Left lung (tissue), 10 donors: ENCODE data around the gene SMC2. TPM values are rescaled to one million over a fixed set of nuclear protein-coding genes. Genes with fewer than 3 reads are reported as not detected.

Experiments used
- ATAC-seq: fragments of 200-7000 bp; cut with Tn5 transposase; one replicate; pipeline ENCODE4 v1.9.1; 2020; ENCODE audit warnings: moderate library complexity
- DNase-seq, 4 donors: peaks; one replicate each; pipeline ENCODE4 v3.0.0-alpha.2; 2013 to 2020
- H3K27ac ChIP-seq, 2 donors: fragments of 200-600 bp; sonication (generic) in 1 of 2; one replicate each; pipeline versions ENCODE4 v1.5.0 to v1.8.0; 2020 to 2021
- H3K27me3 ChIP-seq, 2 donors: fragments of 200-600 bp; sonication (generic) in 1 of 2; one replicate each; pipeline versions ENCODE4 v1.5.0 to v1.8.0; 2020 to 2021
- H3K36me3 ChIP-seq, 2 donors: fragments of 200-600 bp; sonication (generic) in 1 of 2; one replicate each; pipeline versions ENCODE4 v1.5.0 to v1.8.0; 2020 to 2021
- H3K4me1 ChIP-seq, 2 donors: fragments of 200-600 bp; one replicate each; pipeline ENCODE4 v1.8.0; 2021
- H3K4me3 ChIP-seq, 2 donors: fragments of 200-600 bp; sonication (generic) in 1 of 2; one replicate each; pipeline versions ENCODE4 v1.5.0 to v1.8.0; 2020 to 2021; ENCODE audit warnings: mild to moderate bottlenecking in 1 of 2
- H3K9me3 ChIP-seq, 2 donors: fragments of 200-600 bp; sonication (generic) in 1 of 2; one replicate each; pipeline versions ENCODE4 v1.5.0 to v1.8.0; 2020 to 2021
- intact Hi-C, 2 donors: fragments of 100-400 bp; cut with DNase I; formaldehyde crosslinking; loops; one replicate each; pipeline versions ENCODE4 v1.11.2 to v1.14.2; 2022
- polyA plus RNA-seq, 6 donors: library from polyadenylated mRNA; unstranded; fragments of 120-200 nt; gene quantifications; one replicate each; pipeline ENCODE4 v1.2.1, GENCODE V29; 2013; ENCODE audit not compliant: insufficient read length in 6 of 6
- total RNA-seq, 2 donors: library from RNA; stranded (reverse); fragmentation: NEBNext Ultra II Directional; extraction: Animal tissue kit (Norgen Biotek cat#: 25700); gene quantifications; one replicate each; pipeline ENCODE4 v1.2.1, GENCODE V29; 2021
- TF ChIP-seq, protein P1 (sequence below), 2 donors: fragments of 200-600 bp; sonication (generic) in 1 of 2; IDR thresholded peaks; one replicate each; pipeline versions ENCODE4 v1.5.0 to v1.8.0; 2021; ENCODE audit warnings: antibody characterized with exemption in 2 of 2
- donor health status: DM: no; HTN: yes; CAD: no.
- donor health status: DM: no; HTN: no; CAD: no.

SMC2 gene
- total and polyA plus RNA-seq, 8 donors = 14.9 to 49.4 (median 31.5) TPM

DNA sequence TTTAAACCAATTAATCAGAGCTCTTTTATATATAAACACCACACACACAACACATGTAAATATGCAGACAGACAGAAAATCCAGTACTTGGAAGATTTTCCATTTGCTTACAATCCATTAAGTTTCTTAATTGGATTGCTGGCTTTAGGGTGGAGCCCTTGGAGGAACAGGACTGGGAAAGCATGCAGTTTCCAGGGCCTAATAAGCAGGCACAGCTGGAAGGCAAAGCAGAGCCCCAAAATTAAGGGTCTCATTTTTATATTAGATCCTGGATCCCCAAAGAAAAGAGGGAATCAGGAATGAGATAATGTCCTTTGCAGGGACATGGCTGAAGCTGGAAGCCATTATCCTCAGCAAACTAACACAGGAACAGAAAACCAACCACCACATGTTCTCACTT is 13.1 kb upstream of the SMC2 start:
- Histone ChIP-seq H3K4me3 (no peak overlapping the region), H3K36me3 (no peaks in the 10 kb centered on the region), H3K27ac (no peak overlapping the region), H3K4me1 (peaks cover 0 to 3% of the 10 kb centered on the region in 2 donors), H3K27me3 (no peaks in the 10 kb centered on the region), H3K9me3 (peaks cover 0 to 28% of the 10 kb centered on the region in 2 donors)
- intact Hi-C loops = no loop called here
- no peak for DNase-seq
- no peak for ATAC-seq
- TF ChIP-seq, protein P1, sequence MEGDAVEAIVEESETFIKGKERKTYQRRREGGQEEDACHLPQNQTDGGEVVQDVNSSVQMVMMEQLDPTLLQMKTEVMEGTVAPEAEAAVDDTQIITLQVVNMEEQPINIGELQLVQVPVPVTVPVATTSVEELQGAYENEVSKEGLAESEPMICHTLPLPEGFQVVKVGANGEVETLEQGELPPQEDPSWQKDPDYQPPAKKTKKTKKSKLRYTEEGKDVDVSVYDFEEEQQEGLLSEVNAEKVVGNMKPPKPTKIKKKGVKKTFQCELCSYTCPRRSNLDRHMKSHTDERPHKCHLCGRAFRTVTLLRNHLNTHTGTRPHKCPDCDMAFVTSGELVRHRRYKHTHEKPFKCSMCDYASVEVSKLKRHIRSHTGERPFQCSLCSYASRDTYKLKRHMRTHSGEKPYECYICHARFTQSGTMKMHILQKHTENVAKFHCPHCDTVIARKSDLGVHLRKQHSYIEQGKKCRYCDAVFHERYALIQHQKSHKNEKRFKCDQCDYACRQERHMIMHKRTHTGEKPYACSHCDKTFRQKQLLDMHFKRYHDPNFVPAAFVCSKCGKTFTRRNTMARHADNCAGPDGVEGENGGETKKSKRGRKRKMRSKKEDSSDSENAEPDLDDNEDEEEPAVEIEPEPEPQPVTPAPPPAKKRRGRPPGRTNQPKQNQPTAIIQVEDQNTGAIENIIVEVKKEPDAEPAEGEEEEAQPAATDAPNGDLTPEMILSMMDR (IDR thresholded peaks at IDR 0.05) = no peak

DNA sequence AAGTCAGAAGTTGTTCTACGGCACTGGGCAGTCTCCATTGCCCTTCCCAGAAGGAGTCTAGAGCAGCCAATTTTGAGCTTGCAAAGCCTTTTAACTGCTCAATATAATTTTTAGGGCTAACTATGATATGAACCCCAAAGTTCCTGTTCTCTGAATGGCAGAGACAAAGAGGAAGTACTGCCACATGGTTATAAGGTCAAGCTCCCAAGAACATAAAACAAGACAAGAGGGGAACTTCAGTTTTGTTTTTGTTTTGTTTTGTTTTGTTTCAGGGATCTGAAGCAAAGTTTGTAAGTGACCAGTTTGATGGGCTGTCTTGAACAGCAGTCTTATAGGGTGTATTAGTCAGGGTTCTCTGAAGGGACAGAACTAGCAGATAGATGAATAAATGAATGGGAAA is 11.9 kb upstream of the SMC2 start:
- TF ChIP-seq, protein P1 (IDR thresholded peaks at IDR 0.05) = no peak
- no peaks in the 10 kb centered on the region for H3K36me3 ChIP-seq
- no peak for DNase-seq
- no peaks in the 10 kb centered on the region for H3K4me1 ChIP-seq
- H3K27ac ChIP-seq = no peak overlapping the region
- no peaks in the 10 kb centered on the region for H3K27me3 ChIP-seq
- no peak overlapping the region for H3K4me3 ChIP-seq
- ATAC-seq = no peak
- H3K9me3 ChIP-seq = peaks cover 0 to 28% of the 10 kb centered on the region in 2 donors
- intact Hi-C loops = no loop called here

GRCh38 chr9:104085525-104085924 is 8.6 kb upstream of the SMC2 start:
- TF ChIP-seq, protein P1 (IDR thresholded peaks at IDR 0.05) = no peak
- intact Hi-C loops = no loop called here
- DNase-seq = no peak

GRCh38 chr9:104087894-104088293 is 6.2 kb upstream of the SMC2 start:
- intact Hi-C loops = no loop called here
- Histone ChIP-seq H3K9me3 (no peaks in the 10 kb centered on the region), H3K27me3 (no peaks in the 10 kb centered on the region), H3K4me3 (no peak overlapping the region), H3K4me1 (peaks cover 0 to 25% of the 10 kb centered on the region in 2 donors), H3K27ac (no peak overlapping the region), H3K36me3 (no peaks in the 10 kb centered on the region)
- no peak for ATAC-seq
- TF ChIP-seq, protein P1 (IDR thresholded peaks at IDR 0.05) = no peak
- DNase-seq = no peak

More at GRCh38 chr9:104085525-104085924, 8.6 kb upstream of the SMC2 start:
- Histone ChIP-seq H3K4me1 (peaks cover 0 to 1% of the 10 kb centered on the region in 2 donors), H3K9me3 (peaks cover 0 to 7% of the 10 kb centered on the region in 2 donors), H3K4me3 (no peak overlapping the region), H3K27me3 (no peaks in the 10 kb centered on the region), H3K36me3 (no peaks in the 10 kb centered on the region), H3K27ac (no peak overlapping the region)
- no peak for ATAC-seq

DNA sequence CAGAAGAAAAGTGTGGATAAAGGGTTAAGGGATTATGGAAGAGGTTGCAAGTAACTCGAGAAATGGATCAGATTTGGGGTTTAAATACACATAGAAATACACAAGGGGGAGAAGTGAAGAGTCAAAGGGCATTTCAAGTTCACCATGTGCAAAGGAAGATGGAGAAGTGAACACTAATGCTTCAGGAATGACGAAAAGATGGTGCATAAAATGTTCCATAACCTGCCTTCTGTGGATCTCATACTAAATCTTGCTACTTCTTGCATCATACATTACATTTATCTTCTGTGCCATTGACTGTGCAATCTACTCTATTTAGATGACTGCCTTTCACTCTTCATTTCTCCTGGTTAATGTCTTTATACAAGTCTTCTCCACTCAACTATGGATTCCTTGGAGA is 5.7 kb upstream of the SMC2 start:
- no peaks in the 10 kb centered on the region for H3K9me3 ChIP-seq
- intact Hi-C loops = no loop called here
- no peak for DNase-seq
- ATAC-seq = no peak
- TF ChIP-seq, protein P1 (IDR thresholded peaks at IDR 0.05) = no peak
- peaks cover 0 to 30% of the 10 kb centered on the region in 2 donors for H3K4me1 ChIP-seq
- no peak overlapping the region for H3K4me3 ChIP-seq
- H3K27me3 ChIP-seq = no peaks in the 10 kb centered on the region
- H3K36me3 ChIP-seq = no peaks in the 10 kb centered on the region
- no peak overlapping the region for H3K27ac ChIP-seq
